K562 (cell line): ENCODE measurements around the gene CD55. TPM values are rescaled to one million over a fixed set of nuclear protein-coding genes. Genes with fewer than 3 reads are reported as not detected.
A peak's percentile ranks its signal among the peaks of the same experiment; 100 is the strongest.

ENCODE experiments used
- CBFA2T2 ChIP-seq: fragments of 450-650 bp; conservative IDR thresholded peaks from 2 replicates; pipeline ENCODE4 v1.6.1; 2017; ENCODE audit warnings: mild to moderate bottlenecking
- CHD4 ChIP-seq: fragments of 200-600 bp; sonication (generic); IDR thresholded peaks from 3 replicates; pipeline ENCODE4 v1.6.1; 2012; ENCODE audit warnings: low read depth, mild to moderate bottlenecking, mixed read lengths, low read length, inconsistent platforms; ENCODE audit not compliant: insufficient read depth, insufficient replicate concordance, poor library complexity, severe bottlenecking
- HDAC1 ChIP-seq, 2 experiments: fragments of 450-650 bp; IDR thresholded peaks; 2 replicates each; pipeline ENCODE4 v1.6.1; 2016 to 2017; ENCODE audit warnings: inconsistent platforms in 1 of 2, mild to moderate bottlenecking in 1 of 2, moderate library complexity in 1 of 2
- HOXB6 ChIP-seq: fragments of 250-450 bp; sonication (Bioruptor Pico); IDR thresholded peaks from 2 replicates; pipeline ENCODE4 v1.5.1; 2022; ENCODE audit warnings: mild to moderate bottlenecking, borderline replicate concordance
- MEF2A ChIP-seq: IDR thresholded peaks from 2 replicates; pipeline ENCODE4 v1.6.1; 2011; ENCODE audit warnings: low read depth, mild to moderate bottlenecking, low read length, moderate library complexity; ENCODE audit not compliant: control insufficient read depth
- PYGO2 ChIP-seq: fragments of 450-650 bp; IDR thresholded peaks from 2 replicates; pipeline ENCODE4 v1.6.1; 2016; ENCODE audit warnings: mild to moderate bottlenecking, missing genetic modification characterization, moderate library complexity, missing compliant biosample characterization
- RAD21 ChIP-seq, 2 experiments: fragments of 250-450 bp in 1 of 2; fragments of 450-650 bp in 1 of 2; sonication (Bioruptor Pico) in 1 of 2; formaldehyde crosslinking in 1 of 2; IDR thresholded peaks in 1 of 2; conservative IDR thresholded peaks in 1 of 2; 2 replicates each; pipeline versions ENCODE4 v1.4.0 to v1.8.0; 2020 to 2022; ENCODE audit warnings: mild to moderate bottlenecking in 2 of 2, moderate library complexity in 1 of 2
- RBM15 ChIP-seq: fragments of 200-400 bp; formaldehyde crosslinking; IDR thresholded peaks from 2 replicates; pipeline ENCODE4 v1.6.1; 2018; ENCODE audit warnings: mild to moderate bottlenecking, low read length, moderate library complexity; ENCODE audit not compliant: insufficient read depth
- SLC30A9 ChIP-seq: fragments of 250-450 bp; sonication (Bioruptor Pico); IDR thresholded peaks from 2 replicates; pipeline ENCODE4 v1.8.0; 2022; ENCODE audit warnings: mild to moderate bottlenecking, moderate library complexity
- STAT5A ChIP-seq: IDR thresholded peaks from 2 replicates; pipeline ENCODE4 v1.6.1; 2012; ENCODE audit warnings: low read length, inconsistent platforms, borderline replicate concordance
- TEAD2 ChIP-seq: fragments of 450-650 bp; IDR thresholded peaks from 2 replicates; pipeline ENCODE4 v1.6.1; 2016; ENCODE audit warnings: missing genetic modification characterization, control low read depth, missing compliant biosample characterization
- TRIM24 ChIP-seq, 2 experiments: fragments of 450-650 bp; IDR thresholded peaks; 2 replicates each; pipeline ENCODE4 v1.6.1; 2016
- ZNF184 ChIP-seq: sonication (generic); formaldehyde crosslinking; IDR thresholded peaks from 2 replicates; pipeline ENCODE4 v1.5.0; 2020; ENCODE audit warnings: missing genetic modification reagents
- ZNF239 ChIP-seq: fragments of 250-450 bp; sonication (Bioruptor Pico); IDR thresholded peaks from 2 replicates; pipeline ENCODE4 v1.4.0; 2020; ENCODE audit warnings: mild to moderate bottlenecking
- ZNF431 ChIP-seq: sonication (generic); formaldehyde crosslinking; IDR thresholded peaks from 2 replicates; pipeline ENCODE4 v1.8.0; 2022; ENCODE audit warnings: mild to moderate bottlenecking, missing genetic modification reagents
- polyA plus RNA-seq, 8 experiments: library from polyadenylated mRNA; depleted of rRNA in 4 of 8; stranded (reverse) in 5 of 8; unstranded in 3 of 8; fragments of >200 nt; fragmentation: Nextera tagmentation in 2 of 8; fragmentation: Illumina TruSeq in 1 of 8; extraction: Ambion mirVana in 2 of 8; extraction: Trizol in 1 of 8; gene quantifications; 2 replicates each; pipeline versions ENCODE4 v1.2.1 to v1.2.3, GENCODE V29; 2011 to 2014; ENCODE audit warnings: inconsistent platforms in 1 of 8, missing spikeins in 1 of 8
- total RNA-seq, 7 experiments: library from RNA; depleted of rRNA in 6 of 7; stranded (reverse); fragments of >200 nt in 6 of 7; fragmentation: Illumina TruSeq in 2 of 7; extraction: Trizol in 2 of 7; gene quantifications; 2 replicates each; pipeline versions ENCODE4 v1.2.1 to v1.2.3, GENCODE V29; 2011 to 2021; ENCODE audit warnings: low replicate concordance in 1 of 7
- TF ChIP-seq, protein P1 (sequence below), 2 experiments: fragments of 450-650 bp in 1 of 2; sonication (generic) in 1 of 2; formaldehyde crosslinking in 1 of 2; IDR thresholded peaks in 1 of 2; conservative IDR thresholded peaks in 1 of 2; 2 replicates each; pipeline versions ENCODE4 v1.6.1 to v1.8.1; 2016 to 2023; ENCODE audit warnings: mild to moderate bottlenecking in 2 of 2, moderate library complexity in 2 of 2, inconsistent platforms in 1 of 2, missing genetic modification reagents in 1 of 2
- TF ChIP-seq, protein P2 (sequence below), 2 experiments: fragments of 250-450 bp in 1 of 2; fragments of 450-650 bp in 1 of 2; sonication (Bioruptor Pico) in 1 of 2; IDR thresholded peaks; 2 replicates each; pipeline versions ENCODE4 v1.6.1 to v1.8.0; 2016 to 2021; ENCODE audit warnings: mild to moderate bottlenecking in 2 of 2, moderate library complexity in 2 of 2, missing compliant biosample characterization in 1 of 2, missing genetic modification characterization in 1 of 2
- TF ChIP-seq, protein P3 (sequence below): sonication (generic); formaldehyde crosslinking; IDR thresholded peaks from 2 replicates; pipeline ENCODE4 v1.8.1; 2023; ENCODE audit warnings: mild to moderate bottlenecking, missing genetic modification reagents
- TF ChIP-seq, protein P4 (sequence below): fragments of 450-650 bp; formaldehyde crosslinking; IDR thresholded peaks from 2 replicates; pipeline ENCODE4 v1.4.0; 2022; ENCODE audit warnings: missing genetic modification characterization
- TF ChIP-seq, protein P5 (sequence below): fragments of 450-650 bp; conservative IDR thresholded peaks from 2 replicates; pipeline ENCODE4 v1.6.1; 2016; ENCODE audit warnings: missing genetic modification characterization, low read depth, mild to moderate bottlenecking, missing compliant biosample characterization, moderate library complexity
- TF ChIP-seq, protein P6 (sequence below): sonication (generic); formaldehyde crosslinking; IDR thresholded peaks from 2 replicates; pipeline ENCODE4 v1.8.0; 2022; ENCODE audit warnings: missing genetic modification reagents, mild to moderate bottlenecking, borderline replicate concordance

The CD55 gene
- total and polyA plus RNA-seq, 9 of the 15 experiments (the other 6 are each of a cell fraction or from before 2014, with no cell fraction given): 17.7 to 150 (median 97.0) TPM

DNA sequence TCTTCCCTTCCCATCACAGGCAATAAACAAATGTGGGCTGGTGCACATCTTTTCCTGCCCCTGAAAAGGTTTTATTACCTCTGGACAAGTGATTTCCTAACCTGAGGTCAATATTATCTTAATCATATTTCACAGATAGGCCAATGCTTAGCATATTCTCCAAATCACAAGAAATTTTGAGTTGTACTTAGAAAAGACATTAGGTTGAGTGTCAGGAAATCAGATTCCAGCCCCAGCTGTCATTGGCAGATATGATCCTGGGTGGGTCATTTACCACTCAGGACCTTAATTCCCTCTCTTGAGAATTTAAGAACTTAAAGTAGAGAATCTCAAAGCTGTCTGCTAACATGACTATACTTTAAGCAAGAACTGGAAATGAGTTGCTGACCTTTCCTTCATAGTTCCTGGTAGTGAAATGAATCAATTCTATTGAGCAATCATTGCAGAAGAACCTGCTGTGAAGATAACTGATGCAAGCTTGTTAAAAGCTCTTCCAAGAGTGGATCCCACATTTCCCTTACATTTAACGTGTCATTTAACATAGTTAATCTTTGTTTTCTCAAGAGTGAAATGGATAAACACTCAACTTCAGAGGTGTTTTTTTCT lies 86.3 kb downstream of the CD55 start (continued):
- TF ChIP-seq, protein P1, sequence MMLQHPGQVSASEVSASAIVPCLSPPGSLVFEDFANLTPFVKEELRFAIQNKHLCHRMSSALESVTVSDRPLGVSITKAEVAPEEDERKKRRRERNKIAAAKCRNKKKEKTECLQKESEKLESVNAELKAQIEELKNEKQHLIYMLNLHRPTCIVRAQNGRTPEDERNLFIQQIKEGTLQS (IDR thresholded peaks at IDR 0.05): peak; percentile 39; the same call in 1 of the 2 replicates
- TF ChIP-seq, protein P1 (CRISPR knock-in tag; conservative IDR thresholded peaks at IDR 0.05): no peak
- TF ChIP-seq TRIM24 (IDR thresholded peaks at IDR 0.05) (peak; percentile 39 to 75; a peak in 2 of 4 replicates), ZNF239 (no peak), HDAC1 (IDR thresholded peaks at IDR 0.05) (peak in 1 of 2 experiments; percentile 49; a peak in 1 of 4 replicates), ZNF431 (CRISPR knock-in tag) (no peak), RBM15 (no peak), TEAD2 (tag) (no peak), SLC30A9 (CRISPR knock-in tag) (no peak), STAT5A (peak; percentile 46; the same call in 1 of the 2 replicates), CHD4 (no peak), PYGO2 (tag) (no peak), MEF2A (no peak), ZNF184 (CRISPR knock-in tag) (no peak), CBFA2T2 (peak; percentile 45), RAD21 (CRISPR knock-in tag; conservative IDR thresholded peaks at IDR 0.05 in 1 of 2, IDR thresholded peaks at IDR 0.05 in 1 of 2) (no peak), HOXB6 (CRISPR knock-in tag) (no peak)
- TF ChIP-seq, protein P2, sequence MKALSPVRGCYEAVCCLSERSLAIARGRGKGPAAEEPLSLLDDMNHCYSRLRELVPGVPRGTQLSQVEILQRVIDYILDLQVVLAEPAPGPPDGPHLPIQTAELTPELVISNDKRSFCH (CRISPR knock-in tag; IDR thresholded peaks at IDR 0.05): no peak
- TF ChIP-seq, protein P2 (tag; IDR thresholded peaks at IDR 0.05): 0 out of 2 replicates have a peak, but pooled peaks have one; percentile 24
- TF ChIP-seq, protein P3, sequence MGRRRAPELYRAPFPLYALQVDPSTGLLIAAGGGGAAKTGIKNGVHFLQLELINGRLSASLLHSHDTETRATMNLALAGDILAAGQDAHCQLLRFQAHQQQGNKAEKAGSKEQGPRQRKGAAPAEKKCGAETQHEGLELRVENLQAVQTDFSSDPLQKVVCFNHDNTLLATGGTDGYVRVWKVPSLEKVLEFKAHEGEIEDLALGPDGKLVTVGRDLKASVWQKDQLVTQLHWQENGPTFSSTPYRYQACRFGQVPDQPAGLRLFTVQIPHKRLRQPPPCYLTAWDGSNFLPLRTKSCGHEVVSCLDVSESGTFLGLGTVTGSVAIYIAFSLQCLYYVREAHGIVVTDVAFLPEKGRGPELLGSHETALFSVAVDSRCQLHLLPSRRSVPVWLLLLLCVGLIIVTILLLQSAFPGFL (CRISPR knock-in tag): no peak
- TF ChIP-seq, protein P4, sequence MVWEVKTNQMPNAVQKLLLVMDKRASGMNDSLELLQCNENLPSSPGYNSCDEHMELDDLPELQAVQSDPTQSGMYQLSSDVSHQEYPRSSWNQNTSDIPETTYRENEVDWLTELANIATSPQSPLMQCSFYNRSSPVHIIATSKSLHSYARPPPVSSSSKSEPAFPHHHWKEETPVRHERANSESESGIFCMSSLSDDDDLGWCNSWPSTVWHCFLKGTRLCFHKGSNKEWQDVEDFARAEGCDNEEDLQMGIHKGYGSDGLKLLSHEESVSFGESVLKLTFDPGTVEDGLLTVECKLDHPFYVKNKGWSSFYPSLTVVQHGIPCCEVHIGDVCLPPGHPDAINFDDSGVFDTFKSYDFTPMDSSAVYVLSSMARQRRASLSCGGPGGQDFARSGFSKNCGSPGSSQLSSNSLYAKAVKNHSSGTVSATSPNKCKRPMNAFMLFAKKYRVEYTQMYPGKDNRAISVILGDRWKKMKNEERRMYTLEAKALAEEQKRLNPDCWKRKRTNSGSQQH (CRISPR knock-in tag): no peak
- TF ChIP-seq, protein P5, sequence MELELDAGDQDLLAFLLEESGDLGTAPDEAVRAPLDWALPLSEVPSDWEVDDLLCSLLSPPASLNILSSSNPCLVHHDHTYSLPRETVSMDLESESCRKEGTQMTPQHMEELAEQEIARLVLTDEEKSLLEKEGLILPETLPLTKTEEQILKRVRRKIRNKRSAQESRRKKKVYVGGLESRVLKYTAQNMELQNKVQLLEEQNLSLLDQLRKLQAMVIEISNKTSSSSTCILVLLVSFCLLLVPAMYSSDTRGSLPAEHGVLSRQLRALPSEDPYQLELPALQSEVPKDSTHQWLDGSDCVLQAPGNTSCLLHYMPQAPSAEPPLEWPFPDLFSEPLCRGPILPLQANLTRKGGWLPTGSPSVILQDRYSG (tag): no peak
- TF ChIP-seq, protein P6, sequence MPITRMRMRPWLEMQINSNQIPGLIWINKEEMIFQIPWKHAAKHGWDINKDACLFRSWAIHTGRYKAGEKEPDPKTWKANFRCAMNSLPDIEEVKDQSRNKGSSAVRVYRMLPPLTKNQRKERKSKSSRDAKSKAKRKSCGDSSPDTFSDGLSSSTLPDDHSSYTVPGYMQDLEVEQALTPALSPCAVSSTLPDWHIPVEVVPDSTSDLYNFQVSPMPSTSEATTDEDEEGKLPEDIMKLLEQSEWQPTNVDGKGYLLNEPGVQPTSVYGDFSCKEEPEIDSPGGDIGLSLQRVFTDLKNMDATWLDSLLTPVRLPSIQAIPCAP (CRISPR knock-in tag): no peak
